WERI-Rb-1 (cell line): ENCODE results near the gene MSMP.

Experiments
- DNase-seq: peaks from one replicate; pipeline ENCODE4 v3.0.0-alpha.2; 2020
- H3K27ac ChIP-seq: fragments of 250-450 bp; sonication (Bioruptor Pico); 2 replicates; pipeline ENCODE4 v1.5.1; 2020; ENCODE audit warnings: mild to moderate bottlenecking, moderate library complexity
- H3K27me3 ChIP-seq: fragments of 250-450 bp; sonication (Bioruptor Pico); 2 replicates; pipeline ENCODE4 v1.5.1; 2021; ENCODE audit warnings: mild to moderate bottlenecking, low read depth, moderate library complexity; ENCODE audit not compliant: insufficient read depth, severe bottlenecking
- H3K36me3 ChIP-seq: fragments of 250-450 bp; sonication (Bioruptor Pico); 2 replicates; pipeline ENCODE4 v1.5.1; 2020; ENCODE audit warnings: mild to moderate bottlenecking, moderate library complexity
- H3K4me3 ChIP-seq: 2 replicates; pipeline ENCODE4 v1.5.1; 2011; ENCODE audit warnings: low read depth, mild to moderate bottlenecking, control low read depth, low read length
- H3K9me3 ChIP-seq: fragments of 250-450 bp; sonication (Bioruptor Pico); 2 replicates; pipeline ENCODE4 v1.5.1; 2021; ENCODE audit warnings: mild to moderate bottlenecking, moderate library complexity; ENCODE audit not compliant: severe bottlenecking
- CTCF ChIP-seq: IDR thresholded peaks from 2 replicates; pipeline ENCODE4 v1.5.1; 2011; ENCODE audit warnings: low read depth, mild to moderate bottlenecking, control low read depth, inconsistent platforms, low read length

Gene MSMP

GRCh38 chr9:35723908-35724307, 30.2 kb downstream of the MSMP start:
- peaks cover 60% of the 10 kb centered on the region for H3K36me3 ChIP-seq
- H3K27ac ChIP-seq = no peak overlapping the region
- DNase-seq = no peak
- no peak for TF ChIP-seq CTCF
- no peaks in the 10 kb centered on the region for H3K9me3 ChIP-seq
- H3K27me3 ChIP-seq = no peaks in the 10 kb centered on the region
- H3K4me3 ChIP-seq = no peak overlapping the region

GRCh38 chr9:35723426-35723825, 30.6 kb downstream of the MSMP start:
- Histone ChIP-seq H3K9me3 (no peaks in the 10 kb centered on the region), H3K4me3 (no peak overlapping the region), H3K27me3 (no peaks in the 10 kb centered on the region), H3K27ac (no peak overlapping the region), H3K36me3 (peaks cover 64% of the 10 kb centered on the region)
- DNase-seq = no peak
- no peak for TF ChIP-seq CTCF

GRCh38 chr9:35719546-35719945, 34.5 kb downstream of the MSMP start:
- Histone ChIP-seq H3K36me3 (peaks cover 84% of the 10 kb centered on the region), H3K27ac (no peak overlapping the region)

GRCh38 chr9:35718721-35719511, 35.2 kb downstream of the MSMP start:
- DNase-seq = no peak
- Histone ChIP-seq H3K27me3 (no peaks in the 10 kb centered on the region), H3K36me3 (peaks cover 84% of the 10 kb centered on the region), H3K27ac (no peak overlapping the region), H3K9me3 (no peaks in the 10 kb centered on the region), H3K4me3 (no peak overlapping the region)
- no peak for TF ChIP-seq CTCF

More at GRCh38 chr9:35719546-35719945, 34.5 kb downstream of the MSMP start:
- Histone ChIP-seq H3K27me3 (no peaks in the 10 kb centered on the region), H3K4me3 (no peak overlapping the region), H3K9me3 (no peaks in the 10 kb centered on the region)
- TF ChIP-seq CTCF = no peak
- DNase-seq = no peak

GRCh38 chr9:35717132-35717870, 36.8 kb downstream of the MSMP start:
- no peak for DNase-seq
- Histone ChIP-seq H3K36me3 (peaks cover 87% of the 10 kb centered on the region), H3K4me3 (no peak overlapping the region), H3K27ac (no peak overlapping the region), H3K9me3 (no peaks in the 10 kb centered on the region), H3K27me3 (no peaks in the 10 kb centered on the region)
- TF ChIP-seq CTCF = no peak
